GM18517 (cell line): ENCODE data around the gene MACROD2.
A peak's percentile ranks its signal among the peaks of the same experiment; 100 is the strongest.

Experiments
- ATAC-seq: cut with Tn5 transposase; IDR thresholded peaks from one replicate; pipeline ENCODE4 v1.9.1; 2021; ENCODE audit warnings: mild to moderate bottlenecking, moderate library complexity; ENCODE audit not compliant: unreplicated experiment

The MACROD2 gene

DNA sequence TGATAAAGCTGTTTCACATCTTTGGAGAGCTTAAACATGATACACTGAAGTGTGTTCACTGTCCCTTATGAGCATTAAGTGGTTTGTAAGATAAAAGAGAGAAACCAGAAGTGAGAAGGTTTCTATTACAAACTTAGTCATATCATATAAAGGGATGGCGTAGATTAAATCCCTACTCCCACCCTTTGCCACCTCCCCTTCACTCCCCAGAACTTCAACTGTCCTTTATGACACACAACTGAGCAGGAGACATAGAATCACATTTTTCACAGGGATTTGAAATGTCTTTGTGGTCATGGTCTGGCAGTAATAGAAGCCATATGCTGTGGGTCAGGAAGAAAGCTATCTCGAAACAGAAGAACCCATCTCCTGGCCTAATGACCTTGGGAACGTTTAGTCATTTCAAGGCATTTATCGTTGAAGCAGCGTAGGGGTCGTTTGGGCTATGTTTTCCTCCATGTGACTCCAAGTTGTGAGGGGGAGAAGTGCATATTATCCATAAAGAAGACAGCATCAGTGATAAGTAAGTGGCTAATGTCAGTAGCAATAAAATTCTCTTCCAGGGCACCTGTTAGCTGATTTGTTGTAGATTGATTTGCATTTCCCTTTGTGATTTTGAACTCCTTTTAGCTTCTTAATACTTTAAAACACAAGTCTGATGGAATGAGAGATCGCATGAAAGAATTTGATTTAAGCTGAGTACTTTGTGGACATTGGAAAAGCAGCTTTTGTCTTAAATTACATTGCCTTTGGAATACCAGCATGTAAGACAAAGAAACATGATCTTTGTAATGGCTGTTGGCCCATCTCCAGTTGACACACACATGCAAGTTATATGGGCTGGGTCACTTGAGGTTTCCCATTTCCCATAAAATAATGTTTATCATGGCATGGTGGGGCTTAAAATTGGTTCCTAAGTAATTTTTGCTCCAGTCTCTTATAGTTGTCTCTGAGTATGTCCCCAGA, 843.6 kb downstream of the MACROD2 start:
- ATAC-seq, result peak; percentile 79

DNA sequence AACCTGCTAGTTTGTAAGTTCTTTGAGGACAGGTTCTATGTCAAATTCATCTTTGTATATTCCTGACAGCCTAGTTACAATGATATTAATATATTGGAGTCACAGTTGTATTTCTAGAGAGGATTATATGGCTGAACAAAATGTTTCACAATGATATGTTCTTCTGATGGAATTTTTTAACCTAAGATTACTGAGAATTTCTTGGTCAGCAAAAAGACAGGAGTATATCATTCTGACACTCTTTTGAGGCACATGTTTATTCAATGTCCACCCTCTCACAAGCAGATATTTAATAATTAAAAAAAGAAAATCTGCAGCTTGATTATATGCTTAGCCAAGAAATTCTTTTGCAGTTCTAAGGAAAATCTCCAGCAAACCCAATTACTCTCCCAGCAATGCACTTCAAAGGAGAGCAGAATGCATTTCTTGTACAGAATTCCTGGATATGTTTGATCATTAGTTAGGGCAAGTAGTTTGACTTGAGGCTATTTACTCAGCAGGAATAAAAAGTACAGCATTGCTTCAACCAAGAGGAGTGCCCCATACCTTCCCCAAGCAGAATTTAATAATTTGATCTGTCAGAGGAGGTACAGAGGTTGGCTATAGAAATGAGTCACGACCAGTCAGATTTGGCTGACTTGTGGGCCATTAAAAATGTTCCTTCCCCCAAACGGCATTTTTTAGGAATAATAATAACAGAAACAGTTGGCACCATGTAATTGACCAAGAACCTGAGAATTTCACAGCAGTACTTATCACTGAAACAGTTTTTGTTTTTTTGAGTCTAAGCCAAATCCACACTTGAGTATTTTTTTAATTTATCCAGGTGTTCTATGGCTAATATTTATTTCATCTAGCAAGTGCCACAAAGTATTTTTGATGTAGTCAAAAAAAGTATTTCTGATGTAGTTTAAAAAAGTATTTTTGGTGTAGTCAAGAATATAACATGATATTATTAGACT, 850.2 kb downstream of the MACROD2 start:
- no peak for ATAC-seq

DNA sequence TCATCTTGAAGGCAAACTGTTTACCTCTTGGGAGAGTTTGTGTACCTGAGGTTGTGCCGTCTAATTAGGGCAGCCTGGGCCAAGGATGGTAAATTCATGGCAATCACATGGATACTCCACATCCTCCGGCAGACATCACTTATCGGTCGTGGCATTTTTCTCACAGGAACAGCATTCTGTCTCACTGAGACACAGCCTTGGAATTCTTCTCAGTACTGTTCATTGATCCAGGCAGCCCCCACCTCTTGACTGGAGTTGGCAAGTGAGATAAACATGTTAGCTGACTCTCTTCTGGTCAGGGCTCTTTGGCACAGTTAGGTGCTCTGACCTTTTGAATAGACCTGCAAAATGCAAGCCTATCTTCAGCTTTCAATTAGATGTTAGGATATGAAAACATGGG, 853.5 kb downstream of the MACROD2 start:
- no peak for ATAC-seq

GRCh38 chr20:14853079-14853478, 857.8 kb downstream of the MACROD2 start:
- ATAC-seq, result no peak

- no peak for ATAC-seq
Measured at GRCh38 chr20:14855171-14855570, 859.9 kb downstream of the MACROD2 start.

DNA sequence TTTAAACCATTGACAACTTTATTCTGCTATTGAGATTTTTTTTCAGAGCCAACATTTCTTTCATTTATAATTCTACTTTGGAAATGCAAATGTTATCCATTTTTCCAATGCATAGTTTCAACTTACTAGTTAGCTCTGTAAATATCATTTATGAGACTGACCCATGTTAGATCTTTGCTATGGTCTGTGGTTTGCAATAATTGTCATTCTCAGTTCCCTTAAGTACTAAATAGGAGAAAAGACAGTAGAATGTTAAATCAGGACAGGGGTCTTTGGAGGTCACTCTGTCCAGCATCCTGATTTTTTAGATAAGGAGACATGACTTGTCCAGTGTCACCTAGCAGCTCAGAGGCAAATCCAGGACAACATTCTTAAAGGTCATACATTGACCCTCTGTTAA, 864.3 kb downstream of the MACROD2 start:
- ATAC-seq, result no peak

DNA sequence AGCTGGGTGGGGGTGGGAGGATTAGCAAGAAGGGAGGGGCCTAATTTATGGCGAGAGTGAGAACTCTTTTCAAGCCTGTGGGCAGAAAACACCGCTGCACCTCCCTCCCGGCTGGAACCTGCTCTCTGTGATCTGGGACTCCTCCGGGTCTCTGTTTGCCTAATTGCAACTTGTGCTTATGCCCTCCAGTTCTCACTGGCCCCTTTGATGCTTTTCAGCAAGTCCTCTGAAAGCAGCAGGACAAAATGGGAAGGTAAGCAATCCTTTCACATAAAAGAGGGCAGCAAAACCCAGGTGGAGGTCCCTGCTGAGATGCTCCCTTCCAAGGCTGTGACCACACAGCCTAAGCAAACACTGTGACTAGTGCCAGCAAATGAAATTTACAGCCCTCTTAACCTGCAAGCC, 865.1 kb downstream of the MACROD2 start:
- ATAC-seq, result no peak

DNA sequence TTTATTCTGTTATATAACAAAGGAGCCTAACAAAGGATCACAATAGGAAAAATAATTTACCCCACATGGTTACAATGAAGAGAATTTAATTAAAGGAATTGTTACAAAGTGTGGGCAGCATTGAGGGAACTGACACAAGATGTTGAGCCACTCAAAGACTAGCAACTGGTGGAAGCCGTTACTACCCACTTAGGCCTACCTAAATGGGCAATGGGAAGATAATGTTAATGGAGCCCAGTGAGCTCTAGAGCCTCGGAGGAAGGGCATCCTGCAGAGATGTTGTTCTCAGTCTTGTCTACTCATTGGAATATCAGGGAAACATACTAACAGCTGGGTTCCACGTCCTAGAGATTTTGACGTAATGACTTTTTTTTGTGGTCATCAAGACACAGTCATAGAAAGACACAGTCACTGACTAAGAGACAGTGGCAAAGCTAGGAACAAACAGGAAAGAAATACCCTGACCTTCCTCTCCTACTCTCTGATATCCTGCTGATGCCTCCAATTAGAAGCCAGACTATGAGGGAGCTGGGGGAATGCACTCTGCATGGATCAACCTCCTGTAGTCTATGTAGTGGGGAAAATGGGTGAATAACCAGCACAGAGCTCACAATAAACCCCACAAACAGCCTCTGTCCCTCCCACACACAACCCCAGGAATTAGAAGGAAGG, 865.8 kb downstream of the MACROD2 start:
- ATAC-seq, result no peak

DNA sequence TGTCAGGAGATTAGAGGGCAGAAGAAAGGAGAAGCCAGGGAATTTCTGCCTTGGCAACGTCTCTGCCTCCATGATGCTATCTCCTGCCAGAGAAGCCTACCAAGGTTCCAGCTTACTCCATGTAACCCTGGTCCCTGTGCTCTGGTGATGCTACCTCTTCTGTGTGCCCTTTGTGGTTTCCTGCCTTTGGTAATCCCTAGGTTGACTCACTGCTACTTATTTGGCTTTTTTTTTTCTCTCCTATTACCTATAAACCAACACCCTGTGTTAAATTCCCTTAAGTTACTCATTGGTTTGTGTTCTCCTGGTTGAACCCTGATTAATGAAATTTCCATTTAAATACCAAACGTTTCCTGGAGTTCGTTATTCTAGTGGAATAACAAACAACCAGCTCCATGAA, 869.9 kb downstream of the MACROD2 start:
- ATAC-seq, result no peak

- no peak for ATAC-seq
Measured at GRCh38 chr20:14865731-14866130, 870.4 kb downstream of the MACROD2 start.

- ATAC-seq, result no peak
Measured at GRCh38 chr20:14866841-14867514, 871.7 kb downstream of the MACROD2 start.

GRCh38 chr20:14877301-14878028, 882.1 kb downstream of the MACROD2 start:
- ATAC-seq, result no peak

DNA sequence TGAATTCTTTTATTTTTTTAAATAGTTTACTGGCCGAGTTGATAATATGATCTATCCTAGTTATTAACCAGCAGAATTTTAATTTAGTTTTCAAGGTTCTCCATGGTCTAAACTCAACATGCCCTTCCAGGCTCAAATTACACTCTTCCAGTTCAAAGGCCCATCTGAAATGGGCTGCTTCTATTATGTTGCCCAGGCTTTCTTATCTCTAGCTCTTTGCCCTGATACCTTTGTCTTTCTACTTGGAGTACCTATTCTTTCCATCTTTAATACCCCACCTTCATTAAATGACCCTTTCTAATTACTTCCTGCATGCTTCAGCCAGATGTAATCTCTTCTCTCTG, 883.3 kb downstream of the MACROD2 start:
- no peak for ATAC-seq

- ATAC-seq, result peak; percentile 76
Measured at GRCh38 chr20:14879020-14879697, 883.8 kb downstream of the MACROD2 start.

GRCh38 chr20:14879839-14880238, 884.5 kb downstream of the MACROD2 start:
- no peak for ATAC-seq

GRCh38 chr20:14881518-14881917, 886.2 kb downstream of the MACROD2 start:
- ATAC-seq, result no peak

DNA sequence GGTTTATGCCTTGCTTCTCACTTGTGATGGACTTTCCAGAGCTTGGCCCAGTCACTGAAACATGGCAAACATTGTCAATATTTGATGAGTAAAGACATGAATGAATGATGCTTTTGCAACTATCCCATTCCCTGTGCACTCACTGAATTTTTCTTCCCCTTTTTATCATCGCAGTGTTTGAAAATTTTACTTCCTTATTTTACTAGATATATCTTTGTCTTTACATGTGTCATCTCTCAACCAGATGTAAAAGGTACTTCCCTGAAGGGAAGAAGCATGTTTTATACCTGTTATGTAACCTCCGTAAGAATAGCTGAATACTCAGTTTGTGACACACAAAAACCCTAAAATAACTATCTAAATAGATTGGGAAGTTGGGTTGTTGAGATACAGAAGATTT, 886.8 kb downstream of the MACROD2 start:
- ATAC-seq, result no peak

DNA sequence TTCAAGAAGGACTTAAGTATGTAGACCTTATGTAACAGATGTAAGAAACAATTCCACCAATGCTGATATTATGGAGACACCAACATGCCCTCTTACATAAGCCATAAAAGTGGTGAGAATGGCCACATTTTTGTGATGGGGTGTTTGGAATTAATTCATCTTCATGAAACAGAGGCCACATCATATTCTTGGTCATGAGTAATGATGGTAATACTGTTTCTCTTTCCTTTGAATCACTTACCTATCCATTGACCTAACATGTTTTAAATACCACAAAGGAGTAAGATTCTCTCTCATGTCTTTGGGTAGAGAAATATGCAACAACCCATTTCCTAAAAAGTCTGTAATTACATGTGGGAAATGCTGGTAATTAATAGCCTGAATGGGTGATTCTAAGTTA, 887.5 kb downstream of the MACROD2 start:
- ATAC-seq, result no peak

- ATAC-seq, result no peak
Measured at GRCh38 chr20:14883324-14883723, 888.0 kb downstream of the MACROD2 start.
